GM21529 (cell line): ENCODE measurements around the gene ARHGAP20.

Source experiments
- ATAC-seq: cut with Tn5 transposase; IDR thresholded peaks from one replicate; pipeline ENCODE4 v1.9.1; 2021; ENCODE audit not compliant: unreplicated experiment

ARHGAP20 gene

DNA sequence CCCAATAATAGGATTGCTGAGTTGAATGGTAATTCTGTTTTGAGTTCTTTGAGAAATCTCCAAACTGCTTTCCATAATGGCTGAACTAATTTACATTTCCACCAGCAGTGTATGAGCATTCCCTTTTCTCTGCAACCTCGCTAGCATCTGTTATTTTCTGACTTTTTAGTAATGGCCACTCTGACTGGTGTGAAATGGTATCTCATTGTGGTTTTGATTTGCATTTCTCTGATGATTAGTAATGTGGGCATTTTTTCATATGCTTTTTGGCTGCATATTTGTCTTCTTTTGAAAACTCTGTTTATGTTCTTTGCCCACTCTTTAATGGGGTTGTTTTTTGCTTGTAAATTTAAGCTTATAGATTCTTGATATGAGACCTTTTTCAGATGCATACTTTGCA lies 185.1 kb downstream of the ARHGAP20 start:
- ATAC-seq, result no peak
